ENCODE data around the gene CNTN2. TPM values are rescaled to one million over a fixed set of nuclear protein-coding genes. Genes with fewer than 3 reads are reported as not detected.

CNTN2 gene
- total RNA-seq, 1 donor from 2014 or later: not detected

- Histone ChIP-seq H3K36me3 (ENCODE audit: control insufficient read depth, insufficient read depth, low read length) (no peaks in the 10 kb centered on the region), H3K4me3 (ENCODE audit: low read depth, low read length) (no peak overlapping the region), H3K27me3 (ENCODE audit: control insufficient read depth, insufficient read depth, low read length) (peaks cover 20% of the 10 kb centered on the region)
- no peak for TF ChIP-seq CTCF (IDR thresholded peaks at IDR 0.05; ENCODE audit: insufficient read depth, low read length, poor library complexity, severe bottlenecking)
- DNase-seq (ENCODE audit: low read depth): no peak
Observed at GRCh38 chr1:205057808-205058575, 15.0 kb downstream of the CNTN2 start.

- Histone ChIP-seq H3K36me3 (ENCODE audit: control insufficient read depth, insufficient read depth, low read length) (no peaks in the 10 kb centered on the region), H3K27me3 (ENCODE audit: control insufficient read depth, insufficient read depth, low read length) (peaks cover 20% of the 10 kb centered on the region), H3K4me3 (ENCODE audit: low read depth, low read length) (no peak overlapping the region)
- no peak for DNase-seq (ENCODE audit: low read depth)
- no peak for TF ChIP-seq CTCF (IDR thresholded peaks at IDR 0.05; ENCODE audit: insufficient read depth, low read length, poor library complexity, severe bottlenecking)
Observed at GRCh38 chr1:205058853-205059252, 15.8 kb downstream of the CNTN2 start.

GRCh38 chr1:205059660-205060059 lies 16.6 kb downstream of the CNTN2 start:
- DNase-seq (ENCODE audit: low read depth): no peak
- Histone ChIP-seq H3K4me3 (ENCODE audit: low read depth, low read length) (no peak overlapping the region), H3K27me3 (ENCODE audit: control insufficient read depth, insufficient read depth, low read length) (peaks cover 15% of the 10 kb centered on the region), H3K36me3 (ENCODE audit: control insufficient read depth, insufficient read depth, low read length) (no peaks in the 10 kb centered on the region)
- TF ChIP-seq CTCF (IDR thresholded peaks at IDR 0.05; ENCODE audit: insufficient read depth, low read length, poor library complexity, severe bottlenecking): no peak

GRCh38 chr1:205060746-205061145 lies 17.7 kb downstream of the CNTN2 start:
- no peak for TF ChIP-seq CTCF (IDR thresholded peaks at IDR 0.05; ENCODE audit: insufficient read depth, low read length, poor library complexity, severe bottlenecking)
- DNase-seq (ENCODE audit: low read depth): no peak
- Histone ChIP-seq H3K27me3 (ENCODE audit: control insufficient read depth, insufficient read depth, low read length) (peaks cover 13% of the 10 kb centered on the region), H3K4me3 (ENCODE audit: low read depth, low read length) (no peak overlapping the region), H3K36me3 (ENCODE audit: control insufficient read depth, insufficient read depth, low read length) (no peaks in the 10 kb centered on the region)

- Histone ChIP-seq H3K4me3 (ENCODE audit: low read depth, low read length) (no peak overlapping the region), H3K36me3 (ENCODE audit: control insufficient read depth, insufficient read depth, low read length) (no peaks in the 10 kb centered on the region), H3K27me3 (ENCODE audit: control insufficient read depth, insufficient read depth, low read length) (peaks cover 13% of the 10 kb centered on the region)
- DNase-seq (ENCODE audit: low read depth): no peak
- no peak for TF ChIP-seq CTCF (IDR thresholded peaks at IDR 0.05; ENCODE audit: insufficient read depth, low read length, poor library complexity, severe bottlenecking)
Observed at GRCh38 chr1:205061227-205061626, 18.2 kb downstream of the CNTN2 start.

GRCh38 chr1:205061665-205062069 lies 18.7 kb downstream of the CNTN2 start:
- peak; percentile 91 for TF ChIP-seq CTCF (IDR thresholded peaks at IDR 0.05; ENCODE audit: insufficient read depth, low read length, poor library complexity, severe bottlenecking)
- peaks cover 12% of the 10 kb centered on the region for H3K27me3 ChIP-seq (ENCODE audit: control insufficient read depth, insufficient read depth, low read length)
- H3K4me3 ChIP-seq (ENCODE audit: low read depth, low read length): no peak overlapping the region
- no peaks in the 10 kb centered on the region for H3K36me3 ChIP-seq (ENCODE audit: control insufficient read depth, insufficient read depth, low read length)
- DNase-seq (ENCODE audit: low read depth): peak; percentile 23
